SK-N-SH treated with all-trans-retinoic acid at 6 μM for 48 hours (cell line): Measurements from ENCODE around the gene PDK3.

ENCODE experiments used
- ATAC-seq: fragments of 200-7000 bp; cut with Tn5 transposase; 3 replicates; pipeline ENCODE4 v1.9.1; 2020; ENCODE audit warnings: mild to moderate bottlenecking, moderate library complexity
- ARNTL ChIP-seq: fragments of 450-650 bp; formaldehyde crosslinking; IDR thresholded peaks from 2 replicates; pipeline ENCODE4 v1.5.0; 2020; ENCODE audit warnings: low read depth, mild to moderate bottlenecking, moderate library complexity, borderline replicate concordance
- BACH2 ChIP-seq: fragments of 250-450 bp; sonication (Bioruptor Pico); IDR thresholded peaks from 2 replicates; pipeline ENCODE4 v1.9.0; 2021; ENCODE audit warnings: mild to moderate bottlenecking, borderline replicate concordance
- CREB5 ChIP-seq: fragments of 250-450 bp; sonication (Bioruptor Pico); IDR thresholded peaks from 2 replicates; pipeline ENCODE4 v1.5.1; 2020; ENCODE audit warnings: low read depth, mild to moderate bottlenecking, moderate library complexity
- CSDC2 ChIP-seq: fragments of 250-450 bp; sonication (Bioruptor Pico); IDR thresholded peaks from 2 replicates; pipeline ENCODE4 v1.5.0; 2020; ENCODE audit warnings: mild to moderate bottlenecking, moderate library complexity
- CSRNP3 ChIP-seq: fragments of 250-450 bp; sonication (Bioruptor Pico); IDR thresholded peaks from 2 replicates; pipeline ENCODE4 v1.5.1; 2021; ENCODE audit warnings: mild to moderate bottlenecking, moderate library complexity
- ESRRG ChIP-seq: fragments of 250-450 bp; sonication (Bioruptor Pico); IDR thresholded peaks from 2 replicates; pipeline ENCODE4 v1.6.1; 2021; ENCODE audit warnings: mild to moderate bottlenecking
- GLIS3 ChIP-seq: fragments of 250-450 bp; sonication (Bioruptor Pico); IDR thresholded peaks from 2 replicates; pipeline ENCODE4 v1.5.0; 2020; ENCODE audit warnings: mild to moderate bottlenecking, moderate library complexity
- ISL1 ChIP-seq: fragments of 250-450 bp; sonication (Bioruptor Pico); IDR thresholded peaks from 2 replicates; pipeline ENCODE4 v2.1.2; 2022; ENCODE audit warnings: mild to moderate bottlenecking, moderate library complexity
- OSR1 ChIP-seq: fragments of 250-450 bp; sonication (Bioruptor Pico); IDR thresholded peaks from 2 replicates; pipeline ENCODE4 v1.8.0; 2022; ENCODE audit warnings: moderate library complexity, mild to moderate bottlenecking, inconsistent platforms
- PATZ1 ChIP-seq: fragments of 250-450 bp; sonication (Bioruptor Pico); IDR thresholded peaks from 2 replicates; pipeline ENCODE4 v1.8.0; 2020; ENCODE audit warnings: mild to moderate bottlenecking, moderate library complexity, borderline replicate concordance
- POU6F1 ChIP-seq: fragments of 250-450 bp; sonication (Bioruptor Pico); IDR thresholded peaks from 2 replicates; pipeline ENCODE4 v1.8.0; 2021; ENCODE audit warnings: low read depth, mild to moderate bottlenecking, moderate library complexity, borderline replicate concordance
- PPARA ChIP-seq: fragments of 250-450 bp; sonication (Bioruptor Pico); IDR thresholded peaks from 2 replicates; pipeline ENCODE4 v1.5.0; 2020; ENCODE audit warnings: mild to moderate bottlenecking, borderline replicate concordance
- RARB ChIP-seq: fragments of 250-450 bp; sonication (Bioruptor Pico); IDR thresholded peaks from 2 replicates; pipeline ENCODE4 v1.8.0; 2021; ENCODE audit warnings: mild to moderate bottlenecking, moderate library complexity
- SNAI2 ChIP-seq: fragments of 250-450 bp; sonication (Bioruptor Pico); IDR thresholded peaks from 2 replicates; pipeline ENCODE4 v1.5.0; 2020; ENCODE audit warnings: mild to moderate bottlenecking, moderate library complexity
- TCF4 ChIP-seq: fragments of 250-450 bp; sonication (Bioruptor Pico); IDR thresholded peaks from 2 replicates; pipeline ENCODE4 v1.8.0; 2021; ENCODE audit warnings: mild to moderate bottlenecking, moderate library complexity, borderline replicate concordance
- TOX ChIP-seq: fragments of 250-450 bp; sonication (Bioruptor Pico); IDR thresholded peaks from 2 replicates; pipeline ENCODE4 v1.8.0; 2021; ENCODE audit warnings: mild to moderate bottlenecking, moderate library complexity, borderline replicate concordance
- TSHZ2 ChIP-seq: fragments of 250-450 bp; sonication (Bioruptor Pico); IDR thresholded peaks from 2 replicates; pipeline ENCODE4 v1.5.0; 2020; ENCODE audit warnings: mild to moderate bottlenecking, moderate library complexity
- ZC3H10 ChIP-seq: fragments of 250-450 bp; sonication (Bioruptor Pico); IDR thresholded peaks from 2 replicates; pipeline ENCODE4 v1.5.1; 2021; ENCODE audit warnings: mild to moderate bottlenecking, moderate library complexity
- ZFP3 ChIP-seq: fragments of 250-450 bp; sonication (Bioruptor Pico); IDR thresholded peaks from 2 replicates; pipeline ENCODE4 v1.5.0; 2020; ENCODE audit warnings: mild to moderate bottlenecking, moderate library complexity
- ZFP30 ChIP-seq: fragments of 450-650 bp; formaldehyde crosslinking; IDR thresholded peaks from 2 replicates; pipeline ENCODE4 v1.5.0; 2022; ENCODE audit warnings: mild to moderate bottlenecking, moderate library complexity
- ZNF565 ChIP-seq: fragments of 450-650 bp; formaldehyde crosslinking; conservative IDR thresholded peaks from 2 replicates; pipeline ENCODE4 v1.5.0; 2020; ENCODE audit warnings: low read depth, mild to moderate bottlenecking, moderate library complexity
- ZNF70 ChIP-seq: fragments of 450-650 bp; formaldehyde crosslinking; IDR thresholded peaks from 2 replicates; pipeline ENCODE4 v1.5.0; 2020; ENCODE audit warnings: mild to moderate bottlenecking, moderate library complexity
- ZNF8 ChIP-seq: fragments of 450-650 bp; formaldehyde crosslinking; IDR thresholded peaks from 2 replicates; pipeline ENCODE4 v1.5.0; 2020; ENCODE audit warnings: mild to moderate bottlenecking, moderate library complexity

Gene PDK3

GRCh38 chrX:24478509-24478908 lies 13.4 kb downstream of the PDK3 start:
- no peak for ATAC-seq
- TF ChIP-seq GLIS3, result no peak
- TF ChIP-seq, all 23 proteins: peak for 0

GRCh38 chrX:24479924-24480323 lies 14.8 kb downstream of the PDK3 start:
- TF ChIP-seq RARB, result no peak
- no peak for TF ChIP-seq PPARA
- TF ChIP-seq TSHZ2 (CRISPR knock-in tag), result no peak
- TF ChIP-seq GLIS3, result no peak
- TF ChIP-seq ZFP30 (CRISPR knock-in tag), result no peak
- no peak for TF ChIP-seq BACH2 (CRISPR knock-in tag)
- no peak for TF ChIP-seq ESRRG (CRISPR knock-in tag)
- no peak for TF ChIP-seq ZNF70 (CRISPR knock-in tag)
- TF ChIP-seq ZNF8 (CRISPR knock-in tag), result no peak
- TF ChIP-seq OSR1 (CRISPR knock-in tag), result no peak
- TF ChIP-seq TOX (CRISPR knock-in tag), result no peak
- no peak for TF ChIP-seq SNAI2 (CRISPR knock-in tag)
- no peak for TF ChIP-seq ZFP3
- TF ChIP-seq CSDC2, result no peak
- no peak for TF ChIP-seq ISL1
- no peak for TF ChIP-seq PATZ1
- TF ChIP-seq CSRNP3, result no peak
- no peak for TF ChIP-seq ZC3H10 (CRISPR knock-in tag)
- no peak for TF ChIP-seq ARNTL
- TF ChIP-seq CREB5, result no peak
- no peak for ATAC-seq

GRCh38 chrX:24480400-24480865 lies 15.3 kb downstream of the PDK3 start:
- ATAC-seq, result no peak
- TF ChIP-seq CSDC2, result no peak
- no peak for TF ChIP-seq PPARA
- no peak for TF ChIP-seq POU6F1 (CRISPR knock-in tag)
- TF ChIP-seq OSR1 (CRISPR knock-in tag), result no peak
- no peak for TF ChIP-seq ZC3H10 (CRISPR knock-in tag)
- TF ChIP-seq ZNF565 (CRISPR knock-in tag), result no peak
- TF ChIP-seq TSHZ2 (CRISPR knock-in tag), result no peak
- TF ChIP-seq TOX (CRISPR knock-in tag), result no peak
- no peak for TF ChIP-seq ISL1
- no peak for TF ChIP-seq ARNTL
- TF ChIP-seq BACH2 (CRISPR knock-in tag), result no peak
- no peak for TF ChIP-seq ZFP3
- TF ChIP-seq ZNF8 (CRISPR knock-in tag), result no peak
- no peak for TF ChIP-seq TCF4 (CRISPR knock-in tag)
- no peak for TF ChIP-seq PATZ1
- no peak for TF ChIP-seq ESRRG (CRISPR knock-in tag)
